Ishikawa (cell line): Measurements from ENCODE around the gene MYO5C.

Experiments used
- CEBPB ChIP-seq: IDR thresholded peaks from 2 replicates; pipeline ENCODE4 v1.6.1; 2012
- CREB1 ChIP-seq: IDR thresholded peaks from 2 replicates; pipeline ENCODE4 v1.6.1; 2012; ENCODE audit warnings: low read depth
- EGR1 ChIP-seq: IDR thresholded peaks from 2 replicates; pipeline ENCODE4 v1.6.1; 2012
- EP300 ChIP-seq: IDR thresholded peaks from 2 replicates; pipeline ENCODE4 v1.6.1; 2012; ENCODE audit warnings: borderline replicate concordance
- FOXM1 ChIP-seq: IDR thresholded peaks from 2 replicates; pipeline ENCODE4 v1.6.1; 2012; ENCODE audit warnings: low read depth, borderline replicate concordance
- MAX ChIP-seq: IDR thresholded peaks from 2 replicates; pipeline ENCODE4 v1.6.1; 2012
- NFIC ChIP-seq: IDR thresholded peaks from 2 replicates; pipeline ENCODE4 v1.6.1; 2012
- RAD21 ChIP-seq: IDR thresholded peaks from 2 replicates; pipeline ENCODE4 v1.6.1; 2012; ENCODE audit warnings: low read depth
- TAF1 ChIP-seq: IDR thresholded peaks from 2 replicates; pipeline ENCODE4 v1.6.1; 2012; ENCODE audit warnings: low read depth, mild to moderate bottlenecking
- TCF12 ChIP-seq: IDR thresholded peaks from 2 replicates; pipeline ENCODE4 v1.6.1; 2012; ENCODE audit warnings: low read depth
- TEAD4 ChIP-seq: IDR thresholded peaks from 2 replicates; pipeline ENCODE4 v1.6.1; 2012
- USF1 ChIP-seq: IDR thresholded peaks from 2 replicates; pipeline ENCODE4 v1.6.1; 2012
- YY1 ChIP-seq: IDR thresholded peaks from 2 replicates; pipeline ENCODE4 v1.6.1; 2012; ENCODE audit warnings: low read depth
- ZBTB7A ChIP-seq: IDR thresholded peaks from 2 replicates; pipeline ENCODE4 v1.6.1; 2012; ENCODE audit warnings: low read depth
- TF ChIP-seq, protein P1 (sequence below): IDR thresholded peaks from 2 replicates; pipeline ENCODE4 v1.6.1; 2012; ENCODE audit warnings: low read depth, mild to moderate bottlenecking

MYO5C gene

DNA sequence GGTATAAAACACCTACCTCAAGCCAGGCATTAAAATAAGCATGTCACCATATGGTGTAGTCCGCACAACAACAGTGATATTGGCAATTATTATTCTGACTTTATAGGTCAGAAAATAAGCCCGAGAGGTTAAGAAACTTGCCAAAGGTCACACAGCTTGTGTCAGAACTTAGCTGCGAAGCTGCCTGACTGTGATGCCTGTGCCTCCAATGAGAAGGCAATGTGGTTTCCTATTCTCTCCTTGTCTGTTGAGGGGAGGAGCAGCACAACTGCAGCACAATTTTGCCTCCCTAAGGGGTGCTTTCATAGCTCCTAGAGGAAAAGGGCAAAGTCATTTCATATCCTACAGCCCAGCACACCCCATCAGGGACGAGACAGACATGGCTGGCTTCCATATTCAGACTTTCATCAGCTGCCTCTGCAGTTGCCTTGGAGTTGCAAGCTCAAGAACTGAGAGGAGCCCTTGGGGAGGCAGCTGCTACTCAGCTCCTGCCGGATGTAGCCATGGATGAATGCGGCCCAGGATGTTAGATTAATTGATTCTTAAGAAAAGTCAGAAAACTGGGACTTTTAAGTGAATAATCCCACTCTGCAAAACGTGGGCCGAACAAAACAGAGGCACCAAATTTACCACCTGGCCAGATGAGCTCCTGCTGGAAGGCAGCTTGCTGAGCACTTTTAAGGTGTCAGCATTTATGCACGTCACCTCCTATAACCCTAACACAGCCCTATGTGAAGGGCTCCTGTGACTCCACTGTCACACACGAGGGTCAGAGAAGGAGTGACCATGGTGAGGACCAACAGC lies 38.5 kb downstream of the MYO5C start:
- TF ChIP-seq EGR1 (no peak), MAX (peak; percentile 36)

- TF ChIP-seq TAF1 (no peak), TEAD4 (0 out of 2 replicates have a peak, but pooled peaks have one; percentile 24), RAD21 (peak; percentile 89)
Measured at GRCh38 chr15:52256366-52256765, 39.2 kb downstream of the MYO5C start.

DNA sequence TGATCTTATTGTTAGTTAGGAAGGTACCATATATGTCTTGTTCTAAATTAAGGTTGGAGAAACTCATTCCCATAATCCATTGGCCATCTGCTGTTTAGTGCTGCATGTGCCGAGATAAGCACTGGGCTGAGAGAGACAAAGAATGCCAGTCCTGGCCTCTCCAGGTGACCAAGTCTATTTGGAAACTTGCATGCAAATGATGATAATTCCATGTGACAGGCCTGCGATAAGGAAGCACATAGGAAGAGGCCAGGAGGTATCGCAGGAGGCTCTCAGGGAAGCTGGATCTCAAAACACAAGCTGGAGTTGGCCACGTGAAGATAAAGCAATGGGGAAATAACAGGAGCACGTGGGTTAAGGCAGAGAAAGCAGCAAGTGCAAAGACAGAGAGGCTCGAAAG lies 39.7 kb downstream of the MYO5C start:
- TF ChIP-seq TCF12 = no peak
- TF ChIP-seq EGR1 = no peak
- no peak for TF ChIP-seq TAF1

DNA sequence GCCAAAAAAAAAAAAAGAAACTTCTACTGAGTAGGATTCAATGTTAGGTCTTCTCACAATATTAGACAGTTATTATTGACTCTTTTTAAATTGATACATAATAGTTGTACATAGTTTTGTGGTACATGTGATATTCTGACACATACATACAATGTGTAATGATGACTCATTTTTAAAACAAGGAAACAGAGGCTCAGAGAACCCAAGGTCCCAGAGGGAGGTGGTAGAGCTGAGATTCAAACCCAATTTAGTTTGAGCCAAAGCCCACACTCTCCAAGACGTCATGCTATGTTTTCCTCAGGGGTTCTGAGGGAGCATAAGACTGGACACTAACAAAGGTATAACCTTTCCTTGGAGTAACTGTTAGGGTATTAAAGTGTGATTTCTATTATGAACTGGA lies 40.6 kb downstream of the MYO5C start:
- TF ChIP-seq TAF1 (no peak), CREB1 (no peak), TEAD4 (no peak), MAX (no peak), USF1 (no peak), ZBTB7A (no peak), TCF12 (no peak), RAD21 (no peak), YY1 (no peak)
- TF ChIP-seq, protein P1, sequence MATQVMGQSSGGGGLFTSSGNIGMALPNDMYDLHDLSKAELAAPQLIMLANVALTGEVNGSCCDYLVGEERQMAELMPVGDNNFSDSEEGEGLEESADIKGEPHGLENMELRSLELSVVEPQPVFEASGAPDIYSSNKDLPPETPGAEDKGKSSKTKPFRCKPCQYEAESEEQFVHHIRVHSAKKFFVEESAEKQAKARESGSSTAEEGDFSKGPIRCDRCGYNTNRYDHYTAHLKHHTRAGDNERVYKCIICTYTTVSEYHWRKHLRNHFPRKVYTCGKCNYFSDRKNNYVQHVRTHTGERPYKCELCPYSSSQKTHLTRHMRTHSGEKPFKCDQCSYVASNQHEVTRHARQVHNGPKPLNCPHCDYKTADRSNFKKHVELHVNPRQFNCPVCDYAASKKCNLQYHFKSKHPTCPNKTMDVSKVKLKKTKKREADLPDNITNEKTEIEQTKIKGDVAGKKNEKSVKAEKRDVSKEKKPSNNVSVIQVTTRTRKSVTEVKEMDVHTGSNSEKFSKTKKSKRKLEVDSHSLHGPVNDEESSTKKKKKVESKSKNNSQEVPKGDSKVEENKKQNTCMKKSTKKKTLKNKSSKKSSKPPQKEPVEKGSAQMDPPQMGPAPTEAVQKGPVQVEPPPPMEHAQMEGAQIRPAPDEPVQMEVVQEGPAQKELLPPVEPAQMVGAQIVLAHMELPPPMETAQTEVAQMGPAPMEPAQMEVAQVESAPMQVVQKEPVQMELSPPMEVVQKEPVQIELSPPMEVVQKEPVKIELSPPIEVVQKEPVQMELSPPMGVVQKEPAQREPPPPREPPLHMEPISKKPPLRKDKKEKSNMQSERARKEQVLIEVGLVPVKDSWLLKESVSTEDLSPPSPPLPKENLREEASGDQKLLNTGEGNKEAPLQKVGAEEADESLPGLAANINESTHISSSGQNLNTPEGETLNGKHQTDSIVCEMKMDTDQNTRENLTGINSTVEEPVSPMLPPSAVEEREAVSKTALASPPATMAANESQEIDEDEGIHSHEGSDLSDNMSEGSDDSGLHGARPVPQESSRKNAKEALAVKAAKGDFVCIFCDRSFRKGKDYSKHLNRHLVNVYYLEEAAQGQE = no peak

- TF ChIP-seq MAX (no peak), TEAD4 (no peak), NFIC (no peak), ZBTB7A (no peak), TAF1 (no peak), YY1 (no peak), TCF12 (no peak), EGR1 (no peak), FOXM1 (no peak), CREB1 (no peak), USF1 (no peak), EP300 (no peak)
- TF ChIP-seq, protein P1 = no peak
Measured at GRCh38 chr15:52254391-52254790, 41.2 kb downstream of the MYO5C start.

DNA sequence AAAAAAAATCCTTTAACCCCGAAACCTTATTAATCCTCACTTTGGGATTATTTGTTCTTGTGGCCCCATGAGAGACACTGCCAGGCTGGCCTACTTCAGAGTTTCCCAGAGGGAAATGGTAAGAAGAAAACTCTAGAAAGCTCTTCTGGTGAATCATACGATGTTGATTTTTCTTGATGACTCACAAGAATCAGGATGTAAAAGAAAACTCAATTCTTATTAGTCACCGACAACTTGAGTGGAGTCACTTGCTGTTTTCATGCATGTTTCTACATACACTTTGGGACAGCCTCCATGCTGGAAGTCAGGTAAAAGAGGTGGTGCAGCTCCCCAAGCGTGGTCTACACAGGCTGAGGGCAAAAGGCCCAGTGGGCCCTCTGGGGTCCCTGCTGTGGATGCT lies 42.8 kb downstream of the MYO5C start:
- TF ChIP-seq TEAD4 (no peak), FOXM1 (no peak), CREB1 (no peak), USF1 (no peak), ZBTB7A (no peak), NFIC (no peak), YY1 (no peak), TCF12 (no peak), CEBPB (no peak), EGR1 (no peak), RAD21 (no peak), TAF1 (no peak), MAX (no peak), EP300 (no peak)
- TF ChIP-seq, protein P1 = no peak
